ENCODE results near the gene GLT1D1.
"Not testable (repeated sequence)": the region's sequence is repeated elsewhere in the genome, so short reads cannot be mapped to it uniquely, and the experiment has no call there.

The GLT1D1 gene

DNA sequence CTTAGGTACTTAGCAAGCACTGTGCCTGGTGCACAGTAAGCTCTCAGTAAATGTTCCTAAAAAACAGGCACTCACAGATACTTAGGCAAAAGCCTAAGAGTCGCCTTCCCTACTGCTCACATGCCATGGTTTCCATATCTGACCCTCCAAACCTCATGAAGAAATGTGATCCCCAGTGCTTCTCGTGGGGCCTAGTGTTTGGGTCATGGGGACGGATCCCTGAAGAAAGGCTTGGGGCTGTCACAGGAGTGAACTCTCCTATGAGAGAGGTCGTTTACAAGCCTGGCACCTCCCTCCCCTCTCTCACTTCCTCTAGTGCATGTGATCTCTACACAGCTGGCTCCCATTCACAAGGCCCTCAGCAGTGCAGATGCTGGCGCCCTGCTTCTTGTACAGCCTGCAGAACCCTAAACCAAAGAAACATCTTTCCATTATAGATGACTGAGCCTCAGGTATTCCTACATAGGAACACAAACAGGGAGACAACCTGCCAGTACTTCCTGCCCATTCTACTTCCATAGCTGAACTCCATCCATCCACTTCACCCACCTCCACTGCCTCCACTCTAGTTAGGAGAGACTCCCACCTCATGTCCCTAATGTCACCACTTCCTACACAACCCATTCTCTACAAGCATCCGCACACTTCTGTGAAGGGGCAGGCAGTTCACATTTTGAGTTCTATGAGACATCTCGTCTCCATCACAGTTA lies 32.4 kb upstream of the GLT1D1 start:
- DNase-seq = no peak

DNA sequence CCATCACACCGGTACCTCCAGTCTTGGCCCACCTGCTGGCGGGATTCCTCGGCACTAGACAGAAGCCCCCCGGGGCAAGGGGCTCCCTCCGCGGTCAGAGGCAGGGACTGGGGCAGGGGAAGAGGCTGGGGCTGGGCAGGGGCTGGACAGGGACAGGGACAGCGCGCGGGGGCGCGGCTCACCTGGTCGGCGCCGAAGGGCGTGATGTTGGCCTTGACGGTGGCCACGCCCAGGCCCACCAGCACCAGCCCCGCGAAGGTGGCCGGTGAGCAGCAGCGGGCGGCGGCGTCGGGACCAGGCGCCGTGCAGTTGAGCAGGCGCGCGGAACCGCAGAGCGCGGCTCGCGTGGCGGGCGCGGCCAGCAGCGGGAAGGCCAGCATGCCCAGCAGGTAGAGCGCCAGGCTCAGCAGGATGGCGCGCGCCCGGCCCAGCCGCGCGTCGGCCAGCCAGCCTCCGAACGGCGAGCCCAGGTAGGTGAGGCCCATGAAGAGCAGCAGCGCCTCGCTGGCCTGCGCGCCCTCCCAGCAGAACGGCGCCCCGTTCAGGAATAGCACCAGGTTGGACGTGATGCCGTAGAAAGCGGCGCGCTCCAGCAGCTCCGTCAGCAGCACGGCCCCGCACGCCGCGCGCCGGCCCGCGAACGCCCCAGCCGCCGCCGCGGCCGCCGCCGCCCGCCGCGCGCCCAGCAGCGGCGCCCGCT lies 29.9 kb upstream of the GLT1D1 start:
- DNase-seq = peak; percentile 9 to 14

GRCh38 chr12:128823916-128824839 lies 29.1 kb upstream of the GLT1D1 start, which contains the start of gene SLC15A4:
Gene SLC15A4 (minus strand): TSS chr12:128823958. CDS start chr12:128823943, 15 bp downstream.
- peak; percentile 89 for DNase-seq

DNA sequence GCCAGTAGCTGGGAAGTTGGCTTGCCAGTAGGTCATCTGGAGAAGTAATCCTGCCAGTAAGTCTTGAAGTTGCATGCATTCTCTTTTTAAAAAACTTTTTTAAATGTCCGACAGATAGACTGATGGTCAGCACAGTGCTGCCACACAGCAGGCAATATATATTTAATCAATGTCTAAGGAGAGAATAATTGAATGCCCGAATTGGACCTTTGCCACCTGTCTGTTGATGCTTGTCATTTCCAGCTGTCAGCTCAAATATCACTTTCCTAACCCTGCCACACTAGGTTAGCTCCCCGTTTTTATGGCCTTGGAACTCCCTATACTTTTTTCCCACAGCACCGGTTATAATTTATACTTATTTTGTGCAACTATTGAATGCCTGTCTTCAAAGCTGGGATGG lies 27.4 kb upstream of the GLT1D1 start:
- DNase-seq = no peak

DNA sequence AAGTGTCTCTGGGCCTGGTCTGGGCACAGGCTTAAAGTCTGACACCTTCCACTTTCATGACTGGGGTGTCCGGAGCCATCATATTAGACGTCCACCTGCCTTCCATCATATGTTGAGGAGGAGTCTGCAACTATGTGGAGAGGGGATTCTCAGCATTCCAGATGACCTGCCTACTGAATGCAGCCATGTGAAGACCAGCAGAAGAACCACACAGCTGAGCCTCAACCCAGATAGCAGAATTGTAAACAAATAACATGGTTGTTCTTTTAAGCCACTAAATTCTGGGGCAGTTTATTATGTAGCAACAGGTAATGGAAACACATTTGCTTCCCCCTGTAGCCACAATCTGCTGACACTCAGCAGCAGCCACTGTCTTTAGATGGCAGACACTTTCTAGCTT lies 25.6 kb upstream of the GLT1D1 start:
- no peak for DNase-seq

GRCh38 chr12:128829861-128830504 lies 23.3 kb upstream of the GLT1D1 start:
- no peak for DNase-seq

DNA sequence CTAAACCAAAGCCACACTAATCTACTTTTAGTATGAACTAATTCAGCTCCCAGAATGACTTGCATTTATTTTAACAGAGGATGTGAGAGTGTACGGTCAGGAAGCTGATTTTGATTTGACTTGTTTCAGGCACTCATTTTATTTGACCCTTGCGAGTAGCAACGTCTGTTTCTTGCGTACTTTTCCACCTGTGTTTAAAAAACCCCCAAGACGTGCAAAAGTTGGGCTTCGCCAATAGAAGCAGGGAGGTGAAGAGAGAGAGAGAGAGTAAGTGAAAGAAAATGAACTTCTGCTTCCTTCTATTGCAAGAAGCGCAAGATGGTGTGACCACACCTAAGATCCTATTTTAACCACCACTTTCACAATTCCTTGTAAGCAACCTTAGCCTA lies 22.8 kb upstream of the GLT1D1 start:
- no peak for DNase-seq

GRCh38 chr12:128833418-128833817 lies 19.9 kb upstream of the GLT1D1 start:
- no peak for DNase-seq

GRCh38 chr12:128839885-128840284 lies 13.4 kb upstream of the GLT1D1 start:
- not testable (repeated sequence) for DNase-seq

DNA sequence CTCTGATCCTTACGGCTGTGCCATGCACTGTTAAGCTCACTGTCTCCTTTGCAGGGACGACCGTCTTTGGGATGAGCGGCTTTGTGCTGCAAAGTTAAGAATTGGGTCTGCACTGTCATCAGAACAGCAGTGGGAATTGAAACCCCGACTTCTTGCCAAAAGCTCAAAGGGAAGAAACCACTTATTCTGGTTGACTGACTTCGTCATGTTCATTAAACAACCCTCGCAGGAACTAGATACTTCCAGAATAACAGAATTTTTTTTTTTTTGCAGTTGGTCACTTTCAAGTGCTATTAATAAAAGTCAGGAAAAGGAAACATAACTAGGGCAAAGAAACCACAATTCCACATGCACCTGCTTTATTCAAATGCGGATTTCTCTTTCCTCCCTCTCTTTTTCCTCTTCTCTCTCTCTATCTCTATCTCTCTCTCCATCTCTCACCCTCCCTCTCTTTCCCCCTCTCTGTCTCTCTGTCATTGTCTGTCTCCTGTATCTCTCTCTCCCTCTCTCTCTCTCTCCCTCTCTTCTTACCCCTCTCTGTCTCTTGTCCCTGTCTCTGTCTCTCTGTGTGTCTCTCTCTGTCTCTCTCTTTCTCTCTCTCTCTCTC lies 12.3 kb upstream of the GLT1D1 start:
- no peak for DNase-seq

GRCh38 chr12:128842579-128842978 lies 10.7 kb upstream of the GLT1D1 start:
- DNase-seq = no peak

DNA sequence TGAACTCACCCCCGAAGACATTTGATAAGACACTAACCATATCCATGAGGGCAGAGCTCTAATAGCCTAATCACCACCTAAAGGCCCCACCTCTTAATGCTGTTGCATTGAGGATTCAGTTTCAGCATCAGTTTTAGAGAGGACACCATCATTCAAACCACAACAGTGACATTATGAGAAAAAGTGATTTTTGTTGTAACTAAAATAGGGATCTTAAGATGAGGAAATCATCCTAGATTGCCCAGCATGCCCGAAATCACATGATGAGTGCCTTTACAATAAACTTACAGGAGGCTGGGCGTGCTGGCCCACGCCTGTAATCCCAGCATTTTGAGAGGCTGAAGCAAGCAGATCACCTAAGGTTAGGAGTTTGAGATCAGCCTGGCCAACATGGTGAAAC lies 9.7 kb upstream of the GLT1D1 start:
- no peak for DNase-seq

GRCh38 chr12:128844031-128844635 lies 9.1 kb upstream of the GLT1D1 start:
- DNase-seq = no peak

- not testable (repeated sequence) for DNase-seq
Measured at GRCh38 chr12:128846671-128847070, 6.6 kb upstream of the GLT1D1 start.

DNA sequence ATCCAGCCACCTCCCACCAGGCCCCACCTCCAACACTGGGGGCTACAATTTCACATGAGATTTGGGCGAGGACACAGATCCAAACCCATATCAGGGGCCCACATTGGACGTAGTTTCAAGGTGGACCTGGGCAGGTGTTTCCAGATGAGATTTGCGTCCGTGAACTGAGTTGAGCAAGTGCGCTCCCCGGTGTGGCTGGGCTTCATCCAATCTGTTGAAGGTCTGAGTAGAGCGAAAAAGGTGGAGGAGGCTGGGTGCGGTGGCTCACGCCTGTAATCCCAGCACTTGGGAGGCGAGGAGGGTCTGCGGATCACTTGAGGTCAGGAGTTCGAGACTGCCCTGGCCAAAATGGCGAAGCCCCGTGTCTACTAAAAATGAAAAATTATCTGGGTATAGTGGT lies 4.9 kb upstream of the GLT1D1 start:
- DNase-seq = no peak

GRCh38 chr12:128849806-128850205 lies 3.5 kb upstream of the GLT1D1 start:
- not testable (repeated sequence) for DNase-seq

GRCh38 chr12:128850400-128850799 lies 2.9 kb upstream of the GLT1D1 start:
- no peak for DNase-seq

GRCh38 chr12:128851429-128851828 lies 1.8 kb upstream of the GLT1D1 start:
- not testable (repeated sequence) for DNase-seq

DNA sequence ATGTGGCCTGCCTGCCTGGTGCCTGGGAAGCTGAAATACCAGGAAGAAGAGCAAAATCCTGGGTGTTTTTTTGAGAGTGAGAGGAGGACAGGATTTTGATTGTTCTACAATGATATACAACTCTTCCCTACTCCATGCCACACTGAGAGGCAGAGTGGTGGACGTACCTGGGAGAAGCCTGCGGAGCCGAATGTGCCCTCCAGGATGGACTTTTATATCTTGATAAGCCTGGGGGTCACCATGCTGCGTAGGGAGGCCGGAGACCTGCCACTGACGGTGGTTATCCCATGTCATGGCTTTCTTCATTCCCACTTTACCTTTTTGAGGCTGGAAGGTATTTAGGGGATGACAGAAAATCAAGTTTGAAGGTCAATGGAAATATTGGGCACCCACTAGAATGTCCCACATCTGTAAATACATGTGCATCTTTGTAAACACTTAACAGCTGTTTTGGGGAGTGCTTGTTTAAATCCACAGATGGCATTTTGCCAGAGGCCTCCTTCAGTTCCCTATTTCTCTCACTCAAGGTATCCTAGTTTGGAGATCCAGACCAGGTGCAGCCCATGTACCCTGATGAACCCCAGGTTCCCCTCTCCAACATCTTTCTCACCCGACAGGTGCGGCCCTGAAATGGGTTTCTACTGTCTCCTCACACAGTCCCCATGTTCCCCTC lies 1.1 kb upstream of the GLT1D1 start:
- no peak for DNase-seq

DNA sequence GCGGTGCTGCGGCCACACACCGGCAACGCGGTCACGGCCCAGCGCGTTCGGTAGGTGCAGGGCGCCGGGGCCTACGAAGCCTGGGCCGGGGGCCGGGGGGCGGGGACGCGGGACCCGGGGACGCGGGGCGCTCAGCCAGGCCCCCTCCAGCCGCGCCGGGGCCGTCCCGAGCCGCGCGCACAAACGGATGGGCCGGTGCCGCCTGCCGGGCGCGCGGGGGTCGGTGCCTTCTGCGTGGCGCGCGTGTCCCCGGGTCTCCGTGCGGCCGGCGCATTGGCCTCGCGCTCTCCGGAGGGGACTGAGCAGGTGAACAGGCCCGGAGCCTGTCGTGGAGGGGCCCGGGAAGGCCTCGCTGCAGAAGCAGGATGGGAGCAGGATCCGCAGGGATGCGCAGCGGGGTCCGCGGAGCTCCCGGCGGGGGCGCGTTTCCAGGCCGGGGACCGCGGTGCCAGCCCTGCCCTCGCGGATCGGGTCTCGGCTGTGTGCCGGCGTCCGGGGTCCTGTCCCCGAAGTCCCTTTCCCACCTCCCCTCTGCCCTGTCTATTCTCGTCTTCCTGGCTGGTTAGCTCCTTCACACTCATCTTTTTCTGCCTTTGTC lies 421 bp downstream of the GLT1D1 start:
- DNase-seq = no peak

All from stimulated activated CD4-positive, alpha-beta T cell treated with anti-CD3 and anti-CD28 coated beads, Interleukin-2, amount 100 ng/mL, for 48 hours (primary cell).